Osteoblast (primary cell): ENCODE measurements around the gene SPRR4. TPM values are rescaled to one million over a fixed set of nuclear protein-coding genes. Genes with fewer than 3 reads are reported as not detected.

ENCODE experiments used
- DNase-seq: peaks from one replicate; pipeline ENCODE4 v3.0.0; 2011; ENCODE audit warnings: low spot score, mixed read lengths; ENCODE audit not compliant: insufficient read length; ENCODE audit errors: missing footprints
- H2AFZ ChIP-seq: 2 replicates; pipeline ENCODE4 v1.6.0; 2011; ENCODE audit warnings: mild to moderate bottlenecking, low read length
- H3K27ac ChIP-seq: 2 replicates; pipeline ENCODE4 v1.5.1; 2011; ENCODE audit warnings: mild to moderate bottlenecking, low read depth, low read length, moderate library complexity
- H3K27me3 ChIP-seq: 2 replicates; pipeline ENCODE4 v1.6.0; 2012; ENCODE audit warnings: mild to moderate bottlenecking, control low read depth, inconsistent platforms, low read length, moderate library complexity; ENCODE audit not compliant: insufficient read depth
- H3K36me3 ChIP-seq: 2 replicates; pipeline ENCODE4 v1.5.1; 2011; ENCODE audit warnings: mild to moderate bottlenecking, low read length, control low read depth, moderate library complexity; ENCODE audit not compliant: insufficient read depth
- H3K4me1 ChIP-seq: 2 replicates; pipeline ENCODE4 v1.5.1; 2011; ENCODE audit warnings: mild to moderate bottlenecking, low read length, control low read depth, moderate library complexity; ENCODE audit not compliant: insufficient read depth
- H3K4me2 ChIP-seq: 2 replicates; pipeline ENCODE4 v1.6.0; 2011; ENCODE audit warnings: mild to moderate bottlenecking, low read length; ENCODE audit not compliant: insufficient read depth
- H3K4me3 ChIP-seq: fragments of 200-600 bp; sonication (generic); 3 replicates; pipeline ENCODE4 v1.5.1; 2012; ENCODE audit warnings: mild to moderate bottlenecking, low read length, inconsistent platforms; ENCODE audit not compliant: insufficient read depth
- H3K79me2 ChIP-seq: 2 replicates; pipeline ENCODE4 v1.6.0; 2012; ENCODE audit warnings: mild to moderate bottlenecking, low read length, control low read depth, inconsistent platforms; ENCODE audit not compliant: insufficient read depth
- H3K9me3 ChIP-seq: 2 replicates; pipeline ENCODE4 v1.5.1; 2011; ENCODE audit warnings: low read depth, low read length, control low read depth
- H4K20me1 ChIP-seq: 2 replicates; pipeline ENCODE4 v1.6.0; 2012; ENCODE audit warnings: mild to moderate bottlenecking, low read length, control low read depth; ENCODE audit not compliant: insufficient read depth
- total RNA-seq: library from RNA; depleted of rRNA; stranded (reverse); fragments of >200 nt; gene quantifications from 2 replicates; pipeline ENCODE4 v1.2.3, GENCODE V29; 2012
- TF ChIP-seq, protein P1 (sequence below): IDR thresholded peaks from 2 replicates; pipeline ENCODE4 v1.5.1; 2011; ENCODE audit warnings: mild to moderate bottlenecking, low read depth, low read length, moderate library complexity; ENCODE audit errors: extremely low read depth

Gene SPRR4
- total RNA-seq, 1 donor: not detected

DNA sequence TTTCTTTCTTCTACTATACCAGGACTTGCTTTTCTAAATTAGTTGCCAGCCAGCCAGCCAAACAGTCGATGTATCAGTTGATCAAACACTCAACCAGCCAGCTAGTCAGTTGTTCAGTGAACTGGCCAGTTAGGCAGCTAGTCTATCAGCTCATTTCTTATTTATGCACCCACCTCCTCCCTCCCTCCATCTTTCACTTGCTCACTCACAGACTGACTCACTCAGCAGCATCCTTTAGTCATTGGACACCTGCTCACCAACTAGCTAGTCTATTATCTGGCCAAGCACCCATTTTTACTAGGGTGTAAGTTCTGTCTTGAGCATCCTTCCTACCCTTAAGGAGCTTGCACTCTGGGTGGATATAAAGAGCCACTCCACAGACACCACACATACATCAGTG is 5.9 kb upstream of the SPRR4 start:
- Histone ChIP-seq H4K20me1 (no peaks in the 10 kb centered on the region), H3K4me1 (no peaks in the 10 kb centered on the region), H3K36me3 (no peaks in the 10 kb centered on the region), H3K27ac (no peak overlapping the region), H3K79me2 (no peaks in the 10 kb centered on the region), H3K9me3 (no peaks in the 10 kb centered on the region), H3K27me3 (no peaks in the 10 kb centered on the region), H3K4me3 (no peak overlapping the region), H3K4me2 (no peak overlapping the region), H2AFZ (no peak overlapping the region)
- DNase-seq: no peak
- TF ChIP-seq, protein P1, sequence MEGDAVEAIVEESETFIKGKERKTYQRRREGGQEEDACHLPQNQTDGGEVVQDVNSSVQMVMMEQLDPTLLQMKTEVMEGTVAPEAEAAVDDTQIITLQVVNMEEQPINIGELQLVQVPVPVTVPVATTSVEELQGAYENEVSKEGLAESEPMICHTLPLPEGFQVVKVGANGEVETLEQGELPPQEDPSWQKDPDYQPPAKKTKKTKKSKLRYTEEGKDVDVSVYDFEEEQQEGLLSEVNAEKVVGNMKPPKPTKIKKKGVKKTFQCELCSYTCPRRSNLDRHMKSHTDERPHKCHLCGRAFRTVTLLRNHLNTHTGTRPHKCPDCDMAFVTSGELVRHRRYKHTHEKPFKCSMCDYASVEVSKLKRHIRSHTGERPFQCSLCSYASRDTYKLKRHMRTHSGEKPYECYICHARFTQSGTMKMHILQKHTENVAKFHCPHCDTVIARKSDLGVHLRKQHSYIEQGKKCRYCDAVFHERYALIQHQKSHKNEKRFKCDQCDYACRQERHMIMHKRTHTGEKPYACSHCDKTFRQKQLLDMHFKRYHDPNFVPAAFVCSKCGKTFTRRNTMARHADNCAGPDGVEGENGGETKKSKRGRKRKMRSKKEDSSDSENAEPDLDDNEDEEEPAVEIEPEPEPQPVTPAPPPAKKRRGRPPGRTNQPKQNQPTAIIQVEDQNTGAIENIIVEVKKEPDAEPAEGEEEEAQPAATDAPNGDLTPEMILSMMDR: no peak

DNA sequence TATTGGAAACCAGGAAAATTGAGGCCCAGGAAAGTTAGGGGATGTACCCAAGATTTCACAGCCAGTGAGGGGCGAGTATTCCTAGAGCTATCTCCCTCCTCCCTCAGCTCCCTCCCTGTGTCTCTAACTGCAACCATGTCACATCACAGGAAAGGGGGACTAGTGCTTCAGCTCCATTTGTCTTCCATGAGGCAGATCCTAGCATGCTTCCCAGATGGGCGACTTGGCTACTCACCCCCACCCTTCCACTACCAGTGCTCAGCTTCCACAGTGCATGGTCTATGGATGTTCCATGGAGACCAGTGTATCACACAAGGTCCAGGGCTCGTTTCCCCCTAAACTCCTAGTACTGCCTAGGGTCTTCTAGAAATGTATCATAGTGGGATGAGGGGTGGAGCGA is 4.6 kb upstream of the SPRR4 start:
- TF ChIP-seq, protein P1: no peak
- DNase-seq: no peak
- H2AFZ ChIP-seq: no peak overlapping the region
- H3K36me3 ChIP-seq: no peaks in the 10 kb centered on the region
- H3K27ac ChIP-seq: no peak overlapping the region
- no peaks in the 10 kb centered on the region for H3K4me1 ChIP-seq
- no peaks in the 10 kb centered on the region for H3K9me3 ChIP-seq
- H3K4me3 ChIP-seq: no peak overlapping the region
- H3K4me2 ChIP-seq: no peak overlapping the region
- no peaks in the 10 kb centered on the region for H3K79me2 ChIP-seq
- H4K20me1 ChIP-seq: no peaks in the 10 kb centered on the region
- H3K27me3 ChIP-seq: no peaks in the 10 kb centered on the region

DNA sequence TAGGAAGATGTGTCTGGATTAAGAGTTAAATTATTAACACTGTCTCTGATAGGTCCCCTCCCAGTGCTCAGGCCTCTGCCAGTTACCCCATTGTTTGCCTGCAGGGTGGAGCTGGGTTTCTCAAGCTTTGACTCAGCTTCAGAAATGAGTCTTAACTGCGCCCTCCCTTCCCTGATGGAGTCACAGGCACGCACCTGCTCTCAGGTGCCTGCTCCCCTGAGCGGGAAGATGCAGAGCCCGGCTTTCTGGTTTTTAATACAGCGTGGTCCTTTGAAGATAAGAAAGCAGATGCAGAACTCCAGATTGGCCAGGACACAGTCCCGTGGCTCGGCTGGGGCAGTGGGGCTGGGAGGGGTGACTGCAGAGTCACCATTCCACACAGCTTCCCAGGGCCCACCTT is 3.2 kb upstream of the SPRR4 start:
- H3K9me3 ChIP-seq: no peaks in the 10 kb centered on the region
- no peaks in the 10 kb centered on the region for H4K20me1 ChIP-seq
- H3K27me3 ChIP-seq: no peaks in the 10 kb centered on the region
- no peak for DNase-seq
- H3K27ac ChIP-seq: no peak overlapping the region
- no peak overlapping the region for H2AFZ ChIP-seq
- no peaks in the 10 kb centered on the region for H3K4me1 ChIP-seq
- TF ChIP-seq, protein P1: no peak
- H3K79me2 ChIP-seq: no peaks in the 10 kb centered on the region
- H3K4me2 ChIP-seq: no peak overlapping the region
- H3K4me3 ChIP-seq: no peak overlapping the region
- H3K36me3 ChIP-seq: no peaks in the 10 kb centered on the region

DNA sequence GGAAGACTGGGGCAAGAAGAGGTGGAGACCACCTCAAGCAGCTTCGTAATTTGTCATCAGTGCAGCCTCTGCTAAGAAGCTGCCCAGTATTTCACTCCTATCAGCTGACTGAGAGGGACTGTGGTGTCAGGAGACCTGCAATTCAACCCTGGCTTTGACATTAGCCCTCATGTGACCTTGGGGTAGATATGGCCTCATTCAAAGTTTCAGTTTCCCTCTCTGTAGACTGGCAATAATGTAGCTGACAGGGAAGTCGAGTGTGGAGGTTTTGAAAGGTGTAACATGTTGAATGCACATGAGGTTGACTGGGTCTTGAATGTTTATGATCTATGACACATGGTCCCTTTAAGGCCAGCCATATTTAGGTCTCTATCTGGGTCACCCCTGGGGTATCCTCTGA is 2.2 kb upstream of the SPRR4 start:
- DNase-seq: no peak
- no peaks in the 10 kb centered on the region for H3K4me1 ChIP-seq
- no peak overlapping the region for H3K4me2 ChIP-seq
- no peak overlapping the region for H3K4me3 ChIP-seq
- H3K79me2 ChIP-seq: no peaks in the 10 kb centered on the region
- no peaks in the 10 kb centered on the region for H3K27me3 ChIP-seq
- H2AFZ ChIP-seq: no peak overlapping the region
- no peak overlapping the region for H3K27ac ChIP-seq
- no peaks in the 10 kb centered on the region for H3K9me3 ChIP-seq
- H3K36me3 ChIP-seq: no peaks in the 10 kb centered on the region
- TF ChIP-seq, protein P1: no peak
- no peaks in the 10 kb centered on the region for H4K20me1 ChIP-seq
